T-cell (primary cell): ENCODE measurements around the gene SYNE4. TPM values are rescaled to one million over a fixed set of nuclear protein-coding genes. Genes with fewer than 3 reads are reported as not detected.

Source experiments
- total RNA-seq, 35 experiments: library from RNA in 6 of 35; stranded (reverse) in 6 of 35; fragments of 120-200 nt in 1 of 35; gene quantifications; one replicate each; pipeline versions ENCODE4 v1.2.1 to v1.2.4 and lab custom pipeline; 2013 to 2026

Gene SYNE4
- total RNA-seq, 5 donors from 2014 or later (not counting 1 experiment from before 2014, with no cell fraction given) = 3.2 to 4.4 (median 3.7) TPM

Other genes starting within 250 kb of the SYNE4 start
- gene ARHGAP33, start 233.2 kb downstream of the SYNE4 start, total RNA-seq = 10 to 100 TPM; 19.7 to 38.5 (median 22.8) TPM
- not detected for gene PRODH2, start 196.0 kb downstream of the SYNE4 start, total RNA-seq
- under 1 TPM in 2 of 5 donors, not detected in 3; 0.06 to 0.33 TPM for gene NPHS1, start 156.3 kb downstream of the SYNE4 start, total RNA-seq
- gene KIRREL2, start 151.9 kb downstream of the SYNE4 start, total RNA-seq = under 1 TPM; 0.16 to 0.28 (median 0.25) TPM
- 1 to 10 TPM in 1 of 5 donors, under 1 TPM in 3, not detected in 1; 0.15 to 1.3 (median 0.33) TPM for gene APLP1, start 140.2 kb downstream of the SYNE4 start, total RNA-seq
- 10 to 100 TPM; 45.1 to 78.3 (median 51.4) TPM for gene NFKBID, start 108.3 kb downstream of the SYNE4 start, total RNA-seq
- gene HCST, start 106.3 kb downstream of the SYNE4 start, total RNA-seq = 100 to 1,000 TPM in 2 of 5 donors, 10 to 100 TPM in 3; 60.1 to 165 (median 77.2) TPM
- gene TYROBP, start 100.5 kb downstream of the SYNE4 start, total RNA-seq = 1 to 10 TPM; 2.3 to 7.0 (median 2.9) TPM
- 10 to 100 TPM in 4 of 5 donors, 1 to 10 TPM in 1; 9.2 to 20.8 (median 15.3) TPM for gene LRFN3, start 72.4 kb downstream of the SYNE4 start, total RNA-seq
- 10 to 100 TPM; 10.2 to 30.5 (median 27.3) TPM for gene SDHAF1, start 13.6 kb downstream of the SYNE4 start, total RNA-seq
- 10 to 100 TPM; 42.6 to 61.4 (median 51.2) TPM for gene ALKBH6, start 5.4 kb upstream of the SYNE4 start, total RNA-seq
- gene CLIP3, start 24.1 kb upstream of the SYNE4 start, total RNA-seq = 1 to 10 TPM; 1.4 to 6.2 (median 2.6) TPM
- gene THAP8, start 45.5 kb upstream of the SYNE4 start, total RNA-seq = 1 to 10 TPM; 2.6 to 8.0 (median 4.7) TPM
- 1 to 10 TPM; 1.3 to 3.3 (median 2.2) TPM for gene WDR62, start 46.1 kb upstream of the SYNE4 start, total RNA-seq
- not detected for gene OVOL3, start 102.3 kb upstream of the SYNE4 start, total RNA-seq
- 10 to 100 TPM; 27.4 to 54.8 (median 50.7) TPM for gene POLR2I, start 106.1 kb upstream of the SYNE4 start, total RNA-seq
- gene TBCB, start 106.7 kb upstream of the SYNE4 start, total RNA-seq = 100 to 1,000 TPM; 111 to 179 (median 150) TPM
- 100 to 1,000 TPM; 214 to 339 (median 308) TPM for gene CAPNS1, start 131.3 kb upstream of the SYNE4 start, total RNA-seq
- gene COX7A1, start 143.6 kb upstream of the SYNE4 start, total RNA-seq = not detected
- gene ZNF565, start 205.9 kb upstream of the SYNE4 start, total RNA-seq = 1 to 10 TPM; 7.5 to 9.1 (median 8.0) TPM
- 10 to 100 TPM; 24.4 to 63.2 (median 61.1) TPM for gene ZNF146, start 206.3 kb upstream of the SYNE4 start, total RNA-seq